ENCODE data around the gene GARNL3.

GARNL3 gene

GRCh38 chr9:127279717-127280285 is 15.2 kb downstream of the GARNL3 start:
- DNase-seq: no peak

GRCh38 chr9:127280880-127281660 is 16.5 kb downstream of the GARNL3 start:
- Histone ChIP-seq H3K9me3 (no peaks in the 10 kb centered on the region), H3K27me3 (no peaks in the 10 kb centered on the region), H3K4me1 (peaks cover 39% of the 10 kb centered on the region), H3K4me3 (ENCODE audit: low read depth, low read length) (no peak overlapping the region), H3K36me3 (peaks cover 3% of the 10 kb centered on the region)
- TF ChIP-seq, protein P1, sequence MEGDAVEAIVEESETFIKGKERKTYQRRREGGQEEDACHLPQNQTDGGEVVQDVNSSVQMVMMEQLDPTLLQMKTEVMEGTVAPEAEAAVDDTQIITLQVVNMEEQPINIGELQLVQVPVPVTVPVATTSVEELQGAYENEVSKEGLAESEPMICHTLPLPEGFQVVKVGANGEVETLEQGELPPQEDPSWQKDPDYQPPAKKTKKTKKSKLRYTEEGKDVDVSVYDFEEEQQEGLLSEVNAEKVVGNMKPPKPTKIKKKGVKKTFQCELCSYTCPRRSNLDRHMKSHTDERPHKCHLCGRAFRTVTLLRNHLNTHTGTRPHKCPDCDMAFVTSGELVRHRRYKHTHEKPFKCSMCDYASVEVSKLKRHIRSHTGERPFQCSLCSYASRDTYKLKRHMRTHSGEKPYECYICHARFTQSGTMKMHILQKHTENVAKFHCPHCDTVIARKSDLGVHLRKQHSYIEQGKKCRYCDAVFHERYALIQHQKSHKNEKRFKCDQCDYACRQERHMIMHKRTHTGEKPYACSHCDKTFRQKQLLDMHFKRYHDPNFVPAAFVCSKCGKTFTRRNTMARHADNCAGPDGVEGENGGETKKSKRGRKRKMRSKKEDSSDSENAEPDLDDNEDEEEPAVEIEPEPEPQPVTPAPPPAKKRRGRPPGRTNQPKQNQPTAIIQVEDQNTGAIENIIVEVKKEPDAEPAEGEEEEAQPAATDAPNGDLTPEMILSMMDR (IDR thresholded peaks at IDR 0.05; ENCODE audit: low read depth, low read length): no peak
- DNase-seq: peak; percentile 33

More at GRCh38 chr9:127279717-127280285, 15.2 kb downstream of the GARNL3 start:
- Histone ChIP-seq H3K4me1 (peaks cover 36% of the 10 kb centered on the region), H3K9me3 (no peaks in the 10 kb centered on the region), H3K36me3 (peaks cover 4% of the 10 kb centered on the region), H3K27me3 (no peaks in the 10 kb centered on the region), H3K4me3 (ENCODE audit: low read depth, low read length) (no peak overlapping the region)
- TF ChIP-seq, protein P1 (IDR thresholded peaks at IDR 0.05; ENCODE audit: low read depth, low read length): no peak

- no peaks in the 10 kb centered on the region for H3K27me3 ChIP-seq
- peaks cover 36% of the 10 kb centered on the region for H3K4me1 ChIP-seq
- TF ChIP-seq, protein P1 (IDR thresholded peaks at IDR 0.05; ENCODE audit: low read depth, low read length): no peak; the same call in 1 of the 2 replicates
Measured at GRCh38 chr9:127281891-127282290, 17.3 kb downstream of the GARNL3 start.

GRCh38 chr9:127282611-127283010 is 18.0 kb downstream of the GARNL3 start:
- TF ChIP-seq, protein P1 (IDR thresholded peaks at IDR 0.05; ENCODE audit: low read depth, low read length): no peak
- H3K4me1 ChIP-seq: peaks cover 31% of the 10 kb centered on the region
- no peaks in the 10 kb centered on the region for H3K27me3 ChIP-seq
- no peak for DNase-seq
- no peak overlapping the region for H3K4me3 ChIP-seq (ENCODE audit: low read depth, low read length)
- peaks cover 3% of the 10 kb centered on the region for H3K36me3 ChIP-seq
- no peaks in the 10 kb centered on the region for H3K9me3 ChIP-seq

More at GRCh38 chr9:127281891-127282290, 17.3 kb downstream of the GARNL3 start:
- no peak overlapping the region for H3K4me3 ChIP-seq (ENCODE audit: low read depth, low read length)
- H3K36me3 ChIP-seq: peaks cover 3% of the 10 kb centered on the region
- no peaks in the 10 kb centered on the region for H3K9me3 ChIP-seq
- peak; percentile 61 for DNase-seq

- Histone ChIP-seq H3K9me3 (no peaks in the 10 kb centered on the region), H3K4me3 (ENCODE audit: low read depth, low read length) (no peak overlapping the region), H3K36me3 (peaks cover 2% of the 10 kb centered on the region), H3K4me1 (peaks cover 29% of the 10 kb centered on the region), H3K27me3 (no peaks in the 10 kb centered on the region)
- no peak for DNase-seq
- TF ChIP-seq, protein P1 (IDR thresholded peaks at IDR 0.05; ENCODE audit: low read depth, low read length): no peak
Measured at GRCh38 chr9:127283135-127283534, 18.6 kb downstream of the GARNL3 start.

Data from BE2C (cell line).